NT2/D1 (cell line): ENCODE data around the gene XRN1.

ENCODE experiments used
- SUZ12 ChIP-seq: IDR thresholded peaks from 2 replicates; pipeline ENCODE4 v1.6.1; 2011; ENCODE audit not compliant: insufficient read length, insufficient read depth; ENCODE audit errors: extremely low read depth
- YY1 ChIP-seq: IDR thresholded peaks from 2 replicates; pipeline ENCODE4 v1.6.1; 2011; ENCODE audit not compliant: insufficient read length, insufficient read depth
- ZNF274 ChIP-seq: IDR thresholded peaks from 2 replicates; pipeline ENCODE4 v1.6.1; 2011; ENCODE audit warnings: mild to moderate bottlenecking, low read depth, low read length

GRCh38 chr3:142459096-142459495 lies 11.3 kb upstream of the XRN1 start:
- TF ChIP-seq ZNF274 = no peak
- TF ChIP-seq SUZ12 = no peak
- TF ChIP-seq YY1 = no peak
